Suppressor macrophage (primary cell): ENCODE results near the gene AKAP5.
A peak's percentile ranks its signal among the peaks of the same experiment; 100 is the strongest.

Experiments used
- DNase-seq, 4 experiments: peaks; one replicate each; pipeline ENCODE4 v3.0.0-alpha.2; 2020 to 2022

Gene AKAP5

GRCh38 chr14:64503434-64504309 is 38.4 kb downstream of the AKAP5 start, which contains the start of gene ZBTB25:
Gene ZBTB25, minus strand, starts transcription at chr14:64503838. Its CDS starts 13,305 bp downstream, at chr14:64490533.
- peak; percentile 97 to 99 (median 98) for DNase-seq

GRCh38 chr14:64504310-64504896 is 39.1 kb downstream of the AKAP5 start, which contains the start of gene ZBTB1:
Gene ZBTB1, plus strand, starts transcription at chr14:64504770. Its CDS starts 16,735 bp downstream, at chr14:64521505.
- peak; percentile 95 to 98 (median 97) for DNase-seq

GRCh38 chr14:64504897-64505794 is 39.8 kb downstream of the AKAP5 start:
- peak; percentile 90 to 96 (median 93) for DNase-seq

GRCh38 chr14:64506721-64507120 is 41.4 kb downstream of the AKAP5 start:
- DNase-seq: peak in 3 of 4 experiments; percentile 39 to 65 (median 63)

- no peak for DNase-seq
Measured at GRCh38 chr14:64507376-64508156, 42.3 kb downstream of the AKAP5 start.

- DNase-seq: no peak
Measured at GRCh38 chr14:64508215-64508776, 43.0 kb downstream of the AKAP5 start.

GRCh38 chr14:64509036-64509435 is 43.7 kb downstream of the AKAP5 start:
- no peak for DNase-seq

- DNase-seq: peak; percentile 85 to 89 (median 86)
Measured at GRCh38 chr14:64510825-64511671, 45.7 kb downstream of the AKAP5 start.

- no peak for DNase-seq
Measured at GRCh38 chr14:64513271-64513670, 48.0 kb downstream of the AKAP5 start.

GRCh38 chr14:64515053-64515452 is 49.8 kb downstream of the AKAP5 start:
- no peak for DNase-seq

- no peak for DNase-seq
Measured at GRCh38 chr14:64516969-64517368, 51.7 kb downstream of the AKAP5 start.

- peak in 3 of 4 experiments; percentile 38 to 48 (median 48) for DNase-seq
Measured at GRCh38 chr14:64517667-64518066, 52.4 kb downstream of the AKAP5 start.

- DNase-seq: no peak
Measured at GRCh38 chr14:64518229-64518628, 52.9 kb downstream of the AKAP5 start.

- no peak for DNase-seq
Measured at GRCh38 chr14:64520699-64521098, 55.4 kb downstream of the AKAP5 start.

- no peak for DNase-seq
Measured at GRCh38 chr14:64522591-64523355, 57.5 kb downstream of the AKAP5 start.
